Measurements from ENCODE around the gene FCRL6. TPM values are rescaled to one million over a fixed set of nuclear protein-coding genes. Genes with fewer than 3 reads are reported as not detected.

The FCRL6 gene
- total and polyA plus RNA-seq, 2 experiments from 2014 or later = not detected

GRCh38 chr1:159856576-159856975 lies 54.4 kb downstream of the FCRL6 start:
- Histone ChIP-seq H3K27ac (no peak overlapping the region), H3K4me3 (no peak overlapping the region), H3K4me1 (ENCODE audit: low read depth) (peaks cover 8% of the 10 kb centered on the region), H3K27me3 (peaks cover 50% of the 10 kb centered on the region), H3K36me3 (no peaks in the 10 kb centered on the region), H3K9me3 (ENCODE audit: low read depth) (no peaks in the 10 kb centered on the region)
- DNase-seq (ENCODE audit: low read depth in 1 of 2, low spot score in 1 of 2) = no peak
- TF ChIP-seq, protein P1, sequence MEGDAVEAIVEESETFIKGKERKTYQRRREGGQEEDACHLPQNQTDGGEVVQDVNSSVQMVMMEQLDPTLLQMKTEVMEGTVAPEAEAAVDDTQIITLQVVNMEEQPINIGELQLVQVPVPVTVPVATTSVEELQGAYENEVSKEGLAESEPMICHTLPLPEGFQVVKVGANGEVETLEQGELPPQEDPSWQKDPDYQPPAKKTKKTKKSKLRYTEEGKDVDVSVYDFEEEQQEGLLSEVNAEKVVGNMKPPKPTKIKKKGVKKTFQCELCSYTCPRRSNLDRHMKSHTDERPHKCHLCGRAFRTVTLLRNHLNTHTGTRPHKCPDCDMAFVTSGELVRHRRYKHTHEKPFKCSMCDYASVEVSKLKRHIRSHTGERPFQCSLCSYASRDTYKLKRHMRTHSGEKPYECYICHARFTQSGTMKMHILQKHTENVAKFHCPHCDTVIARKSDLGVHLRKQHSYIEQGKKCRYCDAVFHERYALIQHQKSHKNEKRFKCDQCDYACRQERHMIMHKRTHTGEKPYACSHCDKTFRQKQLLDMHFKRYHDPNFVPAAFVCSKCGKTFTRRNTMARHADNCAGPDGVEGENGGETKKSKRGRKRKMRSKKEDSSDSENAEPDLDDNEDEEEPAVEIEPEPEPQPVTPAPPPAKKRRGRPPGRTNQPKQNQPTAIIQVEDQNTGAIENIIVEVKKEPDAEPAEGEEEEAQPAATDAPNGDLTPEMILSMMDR (IDR thresholded peaks at IDR 0.05; ENCODE audit: low read depth, low read length) = no peak

- Histone ChIP-seq H3K4me3 (no peak overlapping the region), H3K36me3 (no peaks in the 10 kb centered on the region), H3K27me3 (peaks cover 50% of the 10 kb centered on the region), H3K9me3 (ENCODE audit: low read depth) (no peaks in the 10 kb centered on the region), H3K27ac (no peak overlapping the region), H3K4me1 (ENCODE audit: low read depth) (peaks cover 8% of the 10 kb centered on the region)
- DNase-seq (ENCODE audit: low read depth in 1 of 2, low spot score in 1 of 2) = no peak
- TF ChIP-seq, protein P1 (IDR thresholded peaks at IDR 0.05; ENCODE audit: low read depth, low read length) = no peak
Observed at GRCh38 chr1:159857889-159858288, 55.7 kb downstream of the FCRL6 start.

DNA sequence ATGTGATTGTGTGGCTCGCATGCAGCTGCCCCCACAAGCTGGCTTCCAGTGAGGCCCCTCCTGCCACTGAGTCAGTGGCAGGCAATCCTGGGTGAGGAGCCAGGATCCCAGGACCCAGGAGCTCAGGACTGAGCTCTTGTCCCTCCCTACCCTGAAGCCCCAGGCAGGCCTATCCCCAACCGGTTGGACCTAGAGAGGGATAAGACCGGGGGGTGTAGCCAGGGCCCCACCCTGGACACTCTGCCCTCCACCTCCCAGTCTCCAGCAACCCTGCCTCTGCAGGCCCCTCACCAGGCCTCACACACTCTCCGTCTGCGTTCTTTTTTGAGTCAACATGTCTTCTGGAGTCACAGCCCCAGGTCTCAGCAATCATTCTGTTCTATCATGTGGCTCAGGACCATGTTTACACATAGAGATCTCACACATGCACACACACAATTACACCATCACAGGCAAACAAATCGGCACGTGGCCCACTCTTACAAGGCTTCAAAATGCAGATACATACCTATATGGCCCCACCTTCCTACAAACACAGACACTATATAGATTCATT lies 57.7 kb downstream of the FCRL6 start:
- no peak overlapping the region for H3K27ac ChIP-seq
- no peaks in the 10 kb centered on the region for H3K36me3 ChIP-seq
- H3K27me3 ChIP-seq = peaks cover 41% of the 10 kb centered on the region
- no peaks in the 10 kb centered on the region for H3K9me3 ChIP-seq (ENCODE audit: low read depth)
- H3K4me1 ChIP-seq (ENCODE audit: low read depth) = no peaks in the 10 kb centered on the region
- H3K4me3 ChIP-seq = no peak overlapping the region
- DNase-seq (ENCODE audit: low read depth in 1 of 2, low spot score in 1 of 2) = no peak
- TF ChIP-seq, protein P1 (IDR thresholded peaks at IDR 0.05; ENCODE audit: low read depth, low read length) = no peak

- Histone ChIP-seq H3K4me3 (no peak overlapping the region), H3K36me3 (no peaks in the 10 kb centered on the region), H3K27ac (no peak overlapping the region), H3K9me3 (ENCODE audit: low read depth) (no peaks in the 10 kb centered on the region), H3K27me3 (peaks cover 35% of the 10 kb centered on the region), H3K4me1 (ENCODE audit: low read depth) (no peaks in the 10 kb centered on the region)
- TF ChIP-seq, protein P1 (IDR thresholded peaks at IDR 0.05; ENCODE audit: low read depth, low read length) = no peak
- no peak for DNase-seq (ENCODE audit: low read depth in 1 of 2, low spot score in 1 of 2)
Observed at GRCh38 chr1:159860456-159860855, 58.3 kb downstream of the FCRL6 start.

GRCh38 chr1:159861218-159861617 lies 59.1 kb downstream of the FCRL6 start:
- Histone ChIP-seq H3K4me3 (no peak overlapping the region), H3K4me1 (ENCODE audit: low read depth) (no peaks in the 10 kb centered on the region), H3K9me3 (ENCODE audit: low read depth) (no peaks in the 10 kb centered on the region), H3K27ac (no peak overlapping the region), H3K27me3 (peaks cover 27% of the 10 kb centered on the region), H3K36me3 (no peaks in the 10 kb centered on the region)
- DNase-seq (ENCODE audit: low read depth in 1 of 2, low spot score in 1 of 2) = no peak
- TF ChIP-seq, protein P1 (IDR thresholded peaks at IDR 0.05; ENCODE audit: low read depth, low read length) = no peak
